SH-SY5Y (cell line): ENCODE data around the gene TPR.

ENCODE experiments used
- GATA2 ChIP-seq: IDR thresholded peaks from 2 replicates; pipeline ENCODE4 v1.6.1; 2011; ENCODE audit warnings: mild to moderate bottlenecking, low read depth, low read length
- GATA3 ChIP-seq: IDR thresholded peaks from 2 replicates; pipeline ENCODE4 v1.6.1; 2011; ENCODE audit warnings: low read depth, mild to moderate bottlenecking, low read length, moderate library complexity

GRCh38 chr1:186310307-186310706 is 64.7 kb downstream of the TPR start:
- TF ChIP-seq GATA2 (no peak), GATA3 (no peak)
